Neuron (in vitro differentiated cells): Measurements from ENCODE around the gene PFDN5.
"Not testable (repeated sequence)": the region's sequence is repeated elsewhere in the genome, so short reads cannot be mapped to it uniquely, and the experiment has no call there.

Source experiments
- H2AFZ ChIP-seq: one replicate; pipeline ENCODE4 v1.6.1; 2013; ENCODE audit warnings: low read depth, mild to moderate bottlenecking, inconsistent platforms, low read length, moderate library complexity
- H3K27me3 ChIP-seq: one replicate; pipeline ENCODE4 v1.6.1; 2013; ENCODE audit warnings: low read length; ENCODE audit not compliant: insufficient read depth
- H3K36me3 ChIP-seq: one replicate; pipeline ENCODE4 v1.6.1; 2013; ENCODE audit warnings: low read length; ENCODE audit not compliant: insufficient read depth
- H3K4me1 ChIP-seq: one replicate; pipeline ENCODE4 v1.6.1; 2013; ENCODE audit warnings: low read length; ENCODE audit not compliant: insufficient read depth
- H3K4me3 ChIP-seq: 2 replicates; pipeline ENCODE4 v1.5.1; 2013; ENCODE audit warnings: mild to moderate bottlenecking, low read length, moderate library complexity
- H3K9me3 ChIP-seq: one replicate; pipeline ENCODE4 v1.6.1; 2013; ENCODE audit warnings: low read length

The PFDN5 gene

DNA sequence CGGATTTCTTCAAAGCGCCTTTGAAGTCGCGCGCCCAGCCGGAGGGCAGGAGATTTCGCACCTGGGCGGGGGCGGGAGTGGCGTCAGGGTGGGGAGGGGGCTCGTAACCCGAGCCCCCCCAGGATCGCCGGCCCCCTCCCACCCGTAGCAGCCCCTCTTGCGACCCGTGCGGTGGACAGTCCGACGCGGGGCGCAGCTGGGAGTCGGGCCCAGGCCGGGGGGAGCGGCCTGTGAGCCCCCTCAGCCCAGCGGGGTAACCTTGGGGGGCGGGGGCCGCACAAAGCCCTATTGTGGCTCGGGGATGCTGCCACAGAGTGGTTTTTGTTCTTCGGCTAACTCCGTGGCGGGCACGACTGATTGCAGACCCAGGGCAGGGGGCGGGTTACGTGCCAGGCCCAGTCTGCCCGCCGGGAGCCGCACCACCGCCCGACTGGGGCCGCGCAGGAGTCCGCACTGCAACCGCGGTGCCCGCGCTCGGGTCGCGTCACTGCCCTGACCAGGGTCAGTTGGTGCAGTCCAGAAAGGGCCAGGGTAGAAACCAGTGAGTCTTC is 30.2 kb downstream of the PFDN5 start:
- H3K36me3 ChIP-seq: no peaks in the 10 kb centered on the region
- H3K4me1 ChIP-seq: peaks cover 25% of the 10 kb centered on the region
- no peaks in the 10 kb centered on the region for H3K9me3 ChIP-seq
- peak overlapping the region; percentile 59 for H2AFZ ChIP-seq
- H3K27me3 ChIP-seq: peaks cover 12% of the 10 kb centered on the region
- peak overlapping the region; percentile 57 for H3K4me3 ChIP-seq

DNA sequence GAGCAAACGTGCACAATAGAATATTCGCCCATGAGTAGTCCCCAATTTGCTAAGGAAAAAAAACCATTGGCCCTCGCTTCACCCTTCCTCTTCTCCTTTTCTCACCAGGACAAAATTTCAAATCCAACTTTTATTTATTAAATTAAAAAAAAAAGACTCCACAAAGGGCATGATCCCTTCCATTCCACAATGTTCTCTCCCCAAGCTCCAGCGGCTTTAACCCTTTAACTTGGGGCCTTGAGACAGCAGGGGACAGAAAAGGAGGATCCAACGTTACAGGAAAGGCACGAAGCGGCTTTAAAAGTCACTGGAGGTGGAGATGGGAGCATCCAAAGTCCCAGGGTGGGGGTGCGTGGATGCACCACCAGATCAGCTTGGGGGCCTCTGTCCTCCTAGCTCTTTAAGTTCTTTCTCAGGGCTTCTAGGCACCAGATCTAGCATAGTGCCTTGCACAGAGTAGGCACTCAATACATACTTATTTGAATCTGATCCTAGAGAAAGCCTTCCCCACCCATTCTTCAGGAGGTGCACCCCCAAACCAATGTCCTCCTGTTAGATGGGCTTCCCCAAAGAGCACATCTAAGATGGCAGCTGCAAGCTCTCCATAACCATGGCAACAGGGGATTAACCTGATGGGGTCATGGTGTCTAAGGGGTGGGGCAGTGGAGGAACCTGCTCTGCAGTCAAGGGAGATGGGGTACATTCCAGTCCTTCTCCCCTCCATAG is 31.3 kb downstream of the PFDN5 start:
- H3K36me3 ChIP-seq: no peaks in the 10 kb centered on the region
- H3K4me1 ChIP-seq: peaks cover 20% of the 10 kb centered on the region
- H2AFZ ChIP-seq: no peak overlapping the region
- H3K9me3 ChIP-seq: no peaks in the 10 kb centered on the region
- peaks cover 17% of the 10 kb centered on the region for H3K27me3 ChIP-seq
- H3K4me3 ChIP-seq: no peak overlapping the region

DNA sequence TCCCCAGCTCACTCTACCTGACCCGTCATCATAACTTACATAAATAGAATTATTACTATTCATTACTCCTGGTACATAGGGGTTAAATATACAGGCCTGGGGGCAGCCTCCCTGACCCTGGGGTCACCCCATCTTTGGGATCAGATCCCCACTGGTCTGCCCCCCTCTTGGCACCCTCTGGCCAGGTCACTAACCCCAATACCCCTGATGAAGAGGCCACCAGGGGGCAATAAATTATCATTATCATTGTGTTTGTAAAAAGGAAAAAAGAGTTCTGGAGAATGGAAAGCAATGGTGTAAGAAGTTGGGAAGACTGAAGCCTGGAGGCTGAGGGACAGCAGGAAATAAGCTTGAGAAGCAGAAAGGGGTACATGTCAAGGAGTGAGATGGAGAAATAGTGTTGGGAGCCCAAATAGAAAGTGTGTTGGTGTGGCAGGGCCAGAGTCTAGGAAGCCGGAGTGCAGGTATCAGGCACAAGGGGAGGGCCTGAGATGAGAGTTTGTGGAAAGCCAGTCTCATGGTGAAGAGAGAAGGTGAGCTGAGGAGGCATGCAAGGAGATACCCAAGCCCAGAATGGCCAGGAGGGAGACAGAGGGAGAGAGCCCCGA is 32.2 kb downstream of the PFDN5 start:
- Histone ChIP-seq H2AFZ (no peak overlapping the region), H3K9me3 (no peaks in the 10 kb centered on the region), H3K4me1 (peaks cover 17% of the 10 kb centered on the region), H3K4me3 (no peak overlapping the region), H3K36me3 (no peaks in the 10 kb centered on the region), H3K27me3 (peaks cover 23% of the 10 kb centered on the region)

DNA sequence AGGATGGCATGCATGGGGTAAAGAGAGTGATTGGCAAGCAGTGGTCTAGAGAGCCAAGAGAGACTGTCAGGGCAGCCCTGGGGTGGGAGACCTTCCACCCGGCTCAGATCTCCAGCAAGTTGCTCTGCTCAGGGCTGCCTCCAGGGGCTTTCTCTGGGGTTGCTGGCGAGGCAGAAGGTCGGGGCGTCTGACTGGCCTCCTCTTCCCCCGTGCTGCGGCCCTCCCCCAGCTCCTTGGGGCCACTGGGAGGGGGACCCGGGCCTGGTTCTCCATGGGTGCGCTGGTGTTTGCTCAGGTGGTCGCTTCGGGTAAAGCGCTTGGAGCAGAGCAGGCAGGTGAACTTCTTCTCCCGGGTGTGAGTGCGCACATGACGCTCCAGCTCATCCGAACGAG is 32.7 kb downstream of the PFDN5 start:
- H3K9me3 ChIP-seq: no peaks in the 10 kb centered on the region
- H2AFZ ChIP-seq: no peak overlapping the region
- H3K4me1 ChIP-seq: peaks cover 17% of the 10 kb centered on the region
- H3K4me3 ChIP-seq: no peak overlapping the region
- peaks cover 25% of the 10 kb centered on the region for H3K27me3 ChIP-seq
- no peaks in the 10 kb centered on the region for H3K36me3 ChIP-seq

DNA sequence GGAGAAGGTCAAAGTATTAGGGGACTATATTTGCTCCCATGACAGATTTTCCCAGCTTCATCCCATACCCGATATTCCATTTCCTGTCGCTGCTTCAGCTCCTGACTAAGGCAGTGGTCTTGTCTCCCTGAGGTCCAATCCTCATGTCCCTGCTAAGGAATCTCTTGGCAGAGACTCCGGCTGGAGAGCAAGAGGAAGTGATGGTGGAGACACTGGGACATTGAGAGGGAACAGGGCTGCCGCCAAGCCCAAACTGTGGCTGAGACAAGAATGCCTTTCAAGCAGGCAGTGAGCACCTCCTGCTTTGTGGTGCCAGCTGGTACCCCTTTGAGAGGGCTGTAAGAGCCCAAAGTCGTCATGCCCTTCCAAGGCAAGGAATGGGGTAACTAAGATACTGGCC is 35.3 kb downstream of the PFDN5 start:
- Histone ChIP-seq H3K4me1 (peaks cover 4% of the 10 kb centered on the region), H3K27me3 (peaks cover 35% of the 10 kb centered on the region), H2AFZ (no peak overlapping the region), H3K36me3 (no peaks in the 10 kb centered on the region), H3K9me3 (no peaks in the 10 kb centered on the region), H3K4me3 (no peak overlapping the region)

DNA sequence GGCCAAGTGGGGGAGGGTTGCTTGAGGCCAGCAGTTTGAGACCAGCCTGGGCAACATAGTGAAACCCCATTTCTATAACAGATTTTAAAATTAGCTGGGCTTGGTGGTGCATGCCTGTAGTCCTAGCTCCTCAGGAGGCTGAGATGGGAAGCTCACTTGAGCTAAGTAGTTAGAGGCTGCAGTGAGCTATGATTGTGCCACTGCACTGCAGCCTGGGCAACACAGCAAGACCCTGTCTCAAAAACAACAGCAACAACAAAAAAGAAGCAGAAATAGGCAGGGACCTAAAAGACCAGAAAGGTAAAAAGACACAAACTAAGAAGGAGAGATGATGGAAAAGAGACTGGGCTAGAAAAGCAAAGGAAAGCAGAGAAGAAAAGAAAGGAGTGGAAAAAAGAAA is 37.0 kb downstream of the PFDN5 start:
- H2AFZ ChIP-seq, H3K36me3 ChIP-seq, H3K9me3 ChIP-seq, H3K4me1 ChIP-seq, H3K4me3 ChIP-seq: not testable (repeated sequence)
- H3K27me3 ChIP-seq: peaks cover 52% of the 10 kb centered on the region

DNA sequence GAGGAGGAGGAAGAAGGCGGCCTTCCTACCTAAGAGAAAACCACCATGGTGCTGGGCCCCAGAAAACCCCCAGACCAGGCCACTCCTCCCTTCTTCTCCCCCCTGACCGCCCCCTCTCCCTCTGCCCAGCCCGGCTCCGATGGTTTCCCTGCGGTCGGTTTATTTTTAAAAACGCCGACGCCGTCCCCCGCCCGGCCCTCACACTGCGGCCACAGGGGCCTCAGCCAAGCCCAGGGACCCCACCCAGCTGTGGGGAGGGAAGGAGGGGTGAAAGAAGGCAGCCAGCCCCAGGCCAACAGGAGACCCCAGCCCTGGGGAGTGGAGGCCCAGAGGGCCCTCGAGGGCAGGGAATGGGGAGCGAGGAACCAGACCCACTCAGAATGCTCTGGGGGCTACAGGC is 37.4 kb downstream of the PFDN5 start:
- H3K4me1 ChIP-seq: no peaks in the 10 kb centered on the region
- H3K27me3 ChIP-seq: peaks cover 55% of the 10 kb centered on the region
- H3K36me3 ChIP-seq: no peaks in the 10 kb centered on the region
- no peak overlapping the region for H2AFZ ChIP-seq
- H3K9me3 ChIP-seq: no peaks in the 10 kb centered on the region
- H3K4me3 ChIP-seq: no peak overlapping the region

DNA sequence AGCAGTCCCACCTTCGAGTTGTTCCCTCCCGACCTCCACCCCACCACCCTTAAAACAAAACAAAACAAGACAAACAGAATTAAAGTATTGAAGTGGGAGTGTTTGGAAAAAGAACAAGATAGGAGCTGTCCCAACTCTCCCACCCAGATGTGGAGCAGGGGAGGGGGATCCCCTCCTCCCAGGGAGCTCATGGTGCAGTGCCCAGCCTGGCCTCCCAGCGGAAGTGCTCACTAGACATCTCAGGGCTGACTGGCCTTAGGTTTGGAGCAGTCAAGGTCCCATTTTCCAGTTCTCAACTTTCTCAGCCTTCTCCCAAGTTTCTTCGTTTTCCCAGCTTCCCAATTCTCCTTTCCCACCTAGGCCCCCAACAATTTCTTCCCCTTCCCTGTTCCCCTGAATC is 37.9 kb downstream of the PFDN5 start:
- H3K4me1 ChIP-seq: no peaks in the 10 kb centered on the region
- no peaks in the 10 kb centered on the region for H3K36me3 ChIP-seq
- peaks cover 58% of the 10 kb centered on the region for H3K27me3 ChIP-seq
- H3K9me3 ChIP-seq: no peaks in the 10 kb centered on the region
- H2AFZ ChIP-seq: no peak overlapping the region
- no peak overlapping the region for H3K4me3 ChIP-seq

DNA sequence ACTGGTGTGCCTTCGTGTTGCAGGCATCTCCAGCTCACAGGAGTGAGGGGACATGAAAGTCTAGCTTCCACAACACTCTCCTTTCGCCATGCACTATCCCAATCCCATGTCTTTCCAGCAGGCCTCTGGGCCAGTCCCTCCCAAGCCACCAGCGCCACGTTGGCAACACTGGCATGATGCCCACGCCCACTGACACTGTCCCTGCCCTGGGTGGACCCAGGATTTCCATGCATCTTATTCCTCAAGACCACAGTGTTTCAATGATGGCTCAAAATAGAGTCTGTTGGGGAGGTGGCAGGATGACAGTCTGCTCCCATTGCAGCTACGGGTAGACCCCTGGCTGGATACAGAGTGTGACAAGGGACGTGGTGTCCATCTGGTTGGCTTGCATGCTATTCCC is 38.5 kb downstream of the PFDN5 start:
- Histone ChIP-seq H3K9me3 (no peaks in the 10 kb centered on the region), H3K36me3 (no peaks in the 10 kb centered on the region), H3K4me1 (no peaks in the 10 kb centered on the region), H3K27me3 (peaks cover 61% of the 10 kb centered on the region), H2AFZ (no peak overlapping the region), H3K4me3 (no peak overlapping the region)

DNA sequence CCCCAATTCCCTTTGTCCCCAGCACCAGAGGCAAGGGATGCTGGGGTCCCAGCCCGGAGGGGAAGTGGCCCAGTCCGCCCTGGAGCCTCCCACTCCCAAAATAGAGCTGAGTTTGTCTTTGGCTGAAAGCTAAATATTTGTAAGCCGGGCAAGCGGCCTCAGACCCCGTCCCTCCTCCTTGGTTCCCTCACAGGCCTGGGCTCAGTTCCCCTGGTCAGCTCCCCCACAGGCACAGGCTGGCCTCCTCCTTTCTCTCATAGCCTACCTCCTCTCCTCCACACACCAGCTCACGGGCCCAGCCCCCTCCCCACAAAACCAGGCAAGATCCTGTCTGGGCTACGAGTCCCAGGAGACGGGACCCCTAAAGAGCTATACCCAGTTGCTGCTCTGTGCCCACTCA is 39.5 kb downstream of the PFDN5 start:
- H2AFZ ChIP-seq: no peak overlapping the region
- H3K27me3 ChIP-seq: peaks cover 56% of the 10 kb centered on the region
- H3K4me1 ChIP-seq: no peaks in the 10 kb centered on the region
- H3K4me3 ChIP-seq: no peak overlapping the region
- H3K9me3 ChIP-seq: no peaks in the 10 kb centered on the region
- no peaks in the 10 kb centered on the region for H3K36me3 ChIP-seq

DNA sequence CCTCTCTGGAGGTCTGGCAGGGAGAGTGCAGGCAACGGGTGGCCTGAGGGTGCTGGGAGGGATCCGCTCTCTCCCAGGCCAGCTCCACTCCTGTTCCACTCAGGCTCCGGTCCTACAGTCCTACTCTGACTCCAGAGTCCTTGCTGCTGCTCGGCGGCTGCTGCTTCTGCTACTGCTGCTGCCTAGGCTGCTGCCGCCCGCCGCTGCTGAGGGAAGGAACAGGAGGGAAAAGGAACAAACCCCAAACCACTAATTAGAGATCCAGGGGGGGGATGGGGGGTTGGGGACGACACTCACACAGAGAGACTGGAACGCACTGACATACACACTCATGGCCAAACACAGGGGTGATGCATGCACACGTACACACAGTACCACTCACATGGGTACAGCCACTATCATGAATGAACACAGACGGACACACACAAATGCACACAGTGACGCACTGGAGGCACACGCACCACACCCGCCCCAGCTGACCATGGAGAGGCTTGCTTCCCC is 40.9 kb downstream of the PFDN5 start, which contains the start of gene SP7:
Gene SP7 (minus strand): TSS at position 174 of the 501 bp plus-strand sequence. CDS start 708 bp downstream, outside the sequence.
- no peaks in the 10 kb centered on the region for H3K36me3 ChIP-seq
- no peak within 1 kb of the TSS for H2AFZ ChIP-seq
- H3K27me3 ChIP-seq: peaks cover 58% of the 10 kb centered on the region
- H3K9me3 ChIP-seq: no peaks in the 10 kb centered on the region
- no peaks in the 10 kb centered on the region for H3K4me1 ChIP-seq
- no peak within 1 kb of the TSS for H3K4me3 ChIP-seq

DNA sequence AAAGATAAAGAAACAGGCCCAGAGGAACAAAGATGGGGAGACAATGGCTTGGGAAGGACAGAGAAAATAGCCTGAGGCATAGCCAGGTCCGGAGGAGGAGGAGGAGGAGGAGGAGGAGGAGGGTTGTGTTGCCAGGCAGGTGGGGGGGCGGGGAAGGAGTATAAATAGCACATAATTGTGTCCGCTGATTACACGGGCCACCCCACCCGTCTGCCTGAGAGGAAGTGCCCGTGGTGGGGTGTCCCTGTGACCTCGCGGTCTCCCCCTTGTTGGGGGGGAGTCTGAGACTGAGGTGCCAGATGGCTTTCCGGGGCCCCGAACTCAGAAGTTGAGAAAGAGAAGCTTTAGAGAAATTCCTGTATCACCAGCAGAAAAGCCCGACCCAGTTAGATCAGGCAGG is 42.7 kb downstream of the PFDN5 start:
- no peak overlapping the region for H3K4me3 ChIP-seq

DNA sequence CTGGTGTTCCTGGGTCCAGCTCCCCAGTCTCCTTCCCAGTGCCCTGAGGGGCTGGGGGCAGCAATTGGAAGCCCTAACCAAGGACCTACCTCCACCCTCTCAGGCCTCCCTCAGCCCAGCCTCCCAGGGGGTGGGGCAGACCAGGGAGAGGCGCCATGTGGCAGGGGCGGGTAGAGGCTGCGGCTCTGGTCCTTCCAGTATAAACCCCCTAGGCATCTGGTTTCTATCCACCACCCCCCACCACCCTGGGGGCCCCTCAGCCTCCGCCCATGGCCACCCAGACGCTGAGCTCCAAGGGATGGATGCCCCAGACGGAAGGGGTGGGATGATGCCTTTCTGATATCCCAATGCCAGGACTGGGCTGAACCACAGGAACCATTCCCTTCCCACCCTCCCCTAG is 43.6 kb downstream of the PFDN5 start:
- peaks cover 40% of the 10 kb centered on the region for H3K27me3 ChIP-seq
- H3K36me3 ChIP-seq: no peaks in the 10 kb centered on the region
- no peaks in the 10 kb centered on the region for H3K9me3 ChIP-seq
- no peak overlapping the region for H2AFZ ChIP-seq
- H3K4me3 ChIP-seq: no peak overlapping the region
- H3K4me1 ChIP-seq: no peaks in the 10 kb centered on the region

More for the DNA sequence above, 42.7 kb downstream of the PFDN5 start:
- peaks cover 48% of the 10 kb centered on the region for H3K27me3 ChIP-seq
- no peaks in the 10 kb centered on the region for H3K9me3 ChIP-seq
- no peaks in the 10 kb centered on the region for H3K36me3 ChIP-seq
- H2AFZ ChIP-seq: no peak overlapping the region
- no peaks in the 10 kb centered on the region for H3K4me1 ChIP-seq
